NCI-H2029 (cell line): Measurements from ENCODE around the gene CD151.
A peak's percentile ranks its signal among the peaks of the same experiment; 100 is the strongest.

ENCODE experiments used
- DNase-seq: peaks from one replicate; lab custom pipeline; 2025; lab: John Stamatoyannopoulos, UW

CD151 gene

GRCh38 chr11:797296-798092, 35.3 kb upstream of the CD151 start:
- peak; percentile 62 for DNase-seq

GRCh38 chr11:798093-798713, 34.5 kb upstream of the CD151 start, which contains the start of gene SLC25A22:
Gene SLC25A22 (minus strand): TSS chr11:798281. CDS start chr11:795006, 3,275 bp downstream.
- peak; percentile 66 for DNase-seq

- no peak for DNase-seq
Measured at GRCh38 chr11:799641-800316, 33.0 kb upstream of the CD151 start.

GRCh38 chr11:800473-800872, 32.3 kb upstream of the CD151 start:
- no peak for DNase-seq

- DNase-seq, result no peak
Measured at GRCh38 chr11:801097-801780, 31.5 kb upstream of the CD151 start.

- DNase-seq, result no peak
Measured at GRCh38 chr11:802018-802617, 30.6 kb upstream of the CD151 start.

- DNase-seq, result no peak
Measured at GRCh38 chr11:802693-803466, 29.9 kb upstream of the CD151 start.

GRCh38 chr11:803467-803742, 29.3 kb upstream of the CD151 start:
- DNase-seq, result no peak

GRCh38 chr11:803770-804598, 28.8 kb upstream of the CD151 start:
- DNase-seq, result no peak

GRCh38 chr11:804599-804964, 28.2 kb upstream of the CD151 start:
- DNase-seq, result no peak

GRCh38 chr11:808427-809286, 24.1 kb upstream of the CD151 start:
- no peak for DNase-seq

GRCh38 chr11:809287-810039, 23.3 kb upstream of the CD151 start, which contains the start of gene RPLP2:
Gene RPLP2 (plus strand): TSS chr11:809967. CDS start chr11:810235, 268 bp downstream.
- peak; percentile 93 for DNase-seq

- no peak for DNase-seq
Measured at GRCh38 chr11:810040-810567, 22.6 kb upstream of the CD151 start.

GRCh38 chr11:811446-812245, 21.1 kb upstream of the CD151 start:
- DNase-seq, result no peak

- DNase-seq, result no peak
Measured at GRCh38 chr11:812390-812789, 20.4 kb upstream of the CD151 start.

- DNase-seq, result no peak
Measured at GRCh38 chr11:813072-813455, 19.7 kb upstream of the CD151 start.

GRCh38 chr11:813456-814096, 19.2 kb upstream of the CD151 start:
- DNase-seq, result no peak
